ENCODE data around the gene ZNF486.

DNA sequence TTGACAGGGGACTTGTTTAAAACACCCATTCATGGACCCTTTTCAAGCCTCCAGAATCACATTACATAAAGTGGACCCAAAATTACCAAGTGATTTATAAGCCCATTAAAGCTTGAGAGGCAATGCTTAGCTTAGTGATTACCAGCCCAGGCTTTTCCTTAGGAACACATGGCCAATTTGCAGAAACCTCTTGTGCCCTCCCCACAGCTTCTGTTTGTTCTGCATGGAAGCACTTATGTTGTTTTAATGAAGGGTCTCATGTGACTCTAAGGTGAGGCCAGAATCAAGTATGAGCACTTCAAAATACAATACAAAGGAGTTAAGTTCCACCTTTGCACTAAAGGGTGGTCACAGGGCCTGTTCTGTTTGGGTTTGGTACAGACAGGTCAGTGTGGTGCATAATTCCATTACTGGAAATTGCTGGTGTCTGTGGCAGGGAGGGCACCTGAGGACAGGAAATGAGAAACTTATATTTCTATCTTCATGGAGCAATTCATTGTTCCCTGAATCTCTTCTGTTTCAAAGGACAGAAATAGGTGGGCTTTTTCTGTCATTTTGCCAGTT, 15.3 kb downstream of the ZNF486 start:
- TF ChIP-seq, protein P1, sequence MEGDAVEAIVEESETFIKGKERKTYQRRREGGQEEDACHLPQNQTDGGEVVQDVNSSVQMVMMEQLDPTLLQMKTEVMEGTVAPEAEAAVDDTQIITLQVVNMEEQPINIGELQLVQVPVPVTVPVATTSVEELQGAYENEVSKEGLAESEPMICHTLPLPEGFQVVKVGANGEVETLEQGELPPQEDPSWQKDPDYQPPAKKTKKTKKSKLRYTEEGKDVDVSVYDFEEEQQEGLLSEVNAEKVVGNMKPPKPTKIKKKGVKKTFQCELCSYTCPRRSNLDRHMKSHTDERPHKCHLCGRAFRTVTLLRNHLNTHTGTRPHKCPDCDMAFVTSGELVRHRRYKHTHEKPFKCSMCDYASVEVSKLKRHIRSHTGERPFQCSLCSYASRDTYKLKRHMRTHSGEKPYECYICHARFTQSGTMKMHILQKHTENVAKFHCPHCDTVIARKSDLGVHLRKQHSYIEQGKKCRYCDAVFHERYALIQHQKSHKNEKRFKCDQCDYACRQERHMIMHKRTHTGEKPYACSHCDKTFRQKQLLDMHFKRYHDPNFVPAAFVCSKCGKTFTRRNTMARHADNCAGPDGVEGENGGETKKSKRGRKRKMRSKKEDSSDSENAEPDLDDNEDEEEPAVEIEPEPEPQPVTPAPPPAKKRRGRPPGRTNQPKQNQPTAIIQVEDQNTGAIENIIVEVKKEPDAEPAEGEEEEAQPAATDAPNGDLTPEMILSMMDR (IDR thresholded peaks at IDR 0.05), result no peak
- TF ChIP-seq POLR2A (IDR thresholded peaks at IDR 0.05), result no peak
